WTC11 (cell line): Measurements from ENCODE around the gene SGTA. TPM values are rescaled to one million over a fixed set of nuclear protein-coding genes. Genes with fewer than 3 reads are reported as not detected.

Experiments used
- ATAC-seq: fragments of 200-7000 bp; cut with Tn5 transposase; 2 replicates; pipeline ENCODE4 v1.10.0; 2021; ENCODE audit warnings: mild to moderate bottlenecking, moderate library complexity
- CTCF ChIA-PET: fragments of 300-600 bp; sonication (Branson Sonifier 250); formaldehyde crosslinking; loops from one replicate; lab custom pipeline; 2021; ENCODE audit warnings: antibody characterized with exemption; lab: Charles Lee
- POLR2A ChIA-PET: fragments of 350-600 bp; sonication (Branson Sonifier 250); formaldehyde crosslinking; loops from one replicate; lab custom pipeline; 2021; ENCODE audit warnings: antibody characterized with exemption; lab: Charles Lee
- DNase-seq: peaks from one replicate; pipeline ENCODE4 v3.0.0; 2021; ENCODE audit warnings: low spot score
- H3K27ac Mint-ChIP-seq: 2 replicates; pipeline ENCODE4 v1.8.0; 2021; ENCODE audit warnings: mixed read lengths
- H3K27me3 Mint-ChIP-seq: 2 replicates; pipeline ENCODE4 v1.8.0; 2021; ENCODE audit warnings: low read depth, mild to moderate bottlenecking, moderate library complexity, mixed read lengths
- H3K36me3 Mint-ChIP-seq: 2 replicates; pipeline ENCODE4 v1.8.0; 2021; ENCODE audit warnings: mixed read lengths
- H3K4me1 Mint-ChIP-seq: 2 replicates; pipeline ENCODE4 v1.8.0; 2022; ENCODE audit warnings: mixed read lengths
- H3K4me3 Mint-ChIP-seq: 2 replicates; pipeline ENCODE4 v1.8.0; 2021; ENCODE audit warnings: mild to moderate bottlenecking, moderate library complexity, mixed read lengths
- H3K9me3 Mint-ChIP-seq: 2 replicates; pipeline ENCODE4 v1.8.0; 2021; ENCODE audit warnings: mixed read lengths
- ARID4B ChIP-seq: sonication (generic); formaldehyde crosslinking; IDR thresholded peaks from 2 replicates; pipeline ENCODE4 v1.8.0; 2023; ENCODE audit warnings: missing genetic modification reagents, mild to moderate bottlenecking, borderline replicate concordance
- ATF1 ChIP-seq: sonication (generic); formaldehyde crosslinking; IDR thresholded peaks from 2 replicates; pipeline ENCODE4 v1.8.1; 2023; ENCODE audit warnings: mild to moderate bottlenecking, moderate library complexity, missing genetic modification reagents
- ELF4 ChIP-seq: sonication (generic); formaldehyde crosslinking; IDR thresholded peaks from 2 replicates; pipeline ENCODE4 v1.8.1; 2022; ENCODE audit warnings: low read depth, mild to moderate bottlenecking, moderate library complexity, missing genetic modification reagents
- EMX1 ChIP-seq: fragments of 250-450 bp; sonication (Bioruptor Pico); IDR thresholded peaks from 2 replicates; pipeline ENCODE4 v1.8.0; 2021; ENCODE audit warnings: mild to moderate bottlenecking
- ESRRA ChIP-seq: sonication (generic); formaldehyde crosslinking; IDR thresholded peaks from 2 replicates; pipeline ENCODE4 v1.8.1; 2022; ENCODE audit warnings: mild to moderate bottlenecking, missing genetic modification reagents, borderline replicate concordance
- ETV6 ChIP-seq: sonication (generic); formaldehyde crosslinking; IDR thresholded peaks from 2 replicates; pipeline ENCODE4 v1.8.1; 2022; ENCODE audit warnings: mild to moderate bottlenecking, missing genetic modification reagents
- GRHL2 ChIP-seq: fragments of 250-450 bp; sonication (Bioruptor Pico); IDR thresholded peaks from 2 replicates; pipeline ENCODE4 v1.8.0; 2022; ENCODE audit warnings: mild to moderate bottlenecking, moderate library complexity; ENCODE audit not compliant: insufficient replicate concordance, severe bottlenecking
- MLX ChIP-seq: sonication (generic); formaldehyde crosslinking; IDR thresholded peaks from 2 replicates; pipeline ENCODE4 v1.8.1; 2023; ENCODE audit warnings: mild to moderate bottlenecking, missing genetic modification reagents, moderate library complexity
- NFATC4 ChIP-seq: fragments of 250-450 bp; sonication (Bioruptor Pico); IDR thresholded peaks from 2 replicates; pipeline ENCODE4 v1.9.0; 2021; ENCODE audit warnings: mild to moderate bottlenecking
- NR2C2 ChIP-seq: sonication (generic); formaldehyde crosslinking; IDR thresholded peaks from 2 replicates; pipeline ENCODE4 v1.8.0; 2022; ENCODE audit warnings: mild to moderate bottlenecking, missing genetic modification reagents
- STAT6 ChIP-seq: sonication (generic); formaldehyde crosslinking; conservative IDR thresholded peaks from 2 replicates; pipeline ENCODE4 v1.8.1; 2023; ENCODE audit warnings: mild to moderate bottlenecking, low read depth, missing genetic modification reagents, moderate library complexity
- TEAD4 ChIP-seq: sonication (generic); formaldehyde crosslinking; IDR thresholded peaks from 2 replicates; pipeline ENCODE4 v1.8.0; 2022; ENCODE audit warnings: mild to moderate bottlenecking, missing genetic modification reagents
- ZBTB43 ChIP-seq: sonication (generic); formaldehyde crosslinking; IDR thresholded peaks from 2 replicates; pipeline ENCODE4 v1.8.1; 2023; ENCODE audit warnings: mild to moderate bottlenecking, missing genetic modification reagents
- ZNF121 ChIP-seq: sonication (generic); formaldehyde crosslinking; IDR thresholded peaks from 2 replicates; pipeline ENCODE4 v1.8.0; 2023; ENCODE audit warnings: missing genetic modification reagents
- ZNF671 ChIP-seq: fragments of 250-450 bp; sonication (Bioruptor Pico); IDR thresholded peaks from 2 replicates; pipeline ENCODE4 v1.8.0; 2021; ENCODE audit warnings: mild to moderate bottlenecking
- total RNA-seq: library from RNA; stranded (reverse); gene quantifications from 3 replicates; pipeline ENCODE4 v1.2.3, GENCODE V29; 2021
- TF ChIP-seq, protein P1 (sequence below): sonication (generic); formaldehyde crosslinking; IDR thresholded peaks from 2 replicates; pipeline ENCODE4 v1.8.1; 2022; ENCODE audit warnings: mild to moderate bottlenecking, moderate library complexity, missing genetic modification reagents
- TF ChIP-seq, protein P2 (sequence below): sonication (generic); formaldehyde crosslinking; IDR thresholded peaks from 2 replicates; pipeline ENCODE4 v1.8.0; 2022; ENCODE audit warnings: missing genetic modification reagents
- TF ChIP-seq, protein P3 (sequence below): sonication (generic); formaldehyde crosslinking; IDR thresholded peaks from 2 replicates; pipeline ENCODE4 v1.8.0; 2023; ENCODE audit warnings: missing genetic modification reagents
- TF ChIP-seq, protein P4 (sequence below): fragments of 250-450 bp; sonication (Bioruptor Pico); IDR thresholded peaks from 2 replicates; pipeline ENCODE4 v1.8.0; 2021; ENCODE audit warnings: mild to moderate bottlenecking

SGTA gene
- total RNA-seq, 1 experiment from 2014 or later, result 91.2 TPM

DNA sequence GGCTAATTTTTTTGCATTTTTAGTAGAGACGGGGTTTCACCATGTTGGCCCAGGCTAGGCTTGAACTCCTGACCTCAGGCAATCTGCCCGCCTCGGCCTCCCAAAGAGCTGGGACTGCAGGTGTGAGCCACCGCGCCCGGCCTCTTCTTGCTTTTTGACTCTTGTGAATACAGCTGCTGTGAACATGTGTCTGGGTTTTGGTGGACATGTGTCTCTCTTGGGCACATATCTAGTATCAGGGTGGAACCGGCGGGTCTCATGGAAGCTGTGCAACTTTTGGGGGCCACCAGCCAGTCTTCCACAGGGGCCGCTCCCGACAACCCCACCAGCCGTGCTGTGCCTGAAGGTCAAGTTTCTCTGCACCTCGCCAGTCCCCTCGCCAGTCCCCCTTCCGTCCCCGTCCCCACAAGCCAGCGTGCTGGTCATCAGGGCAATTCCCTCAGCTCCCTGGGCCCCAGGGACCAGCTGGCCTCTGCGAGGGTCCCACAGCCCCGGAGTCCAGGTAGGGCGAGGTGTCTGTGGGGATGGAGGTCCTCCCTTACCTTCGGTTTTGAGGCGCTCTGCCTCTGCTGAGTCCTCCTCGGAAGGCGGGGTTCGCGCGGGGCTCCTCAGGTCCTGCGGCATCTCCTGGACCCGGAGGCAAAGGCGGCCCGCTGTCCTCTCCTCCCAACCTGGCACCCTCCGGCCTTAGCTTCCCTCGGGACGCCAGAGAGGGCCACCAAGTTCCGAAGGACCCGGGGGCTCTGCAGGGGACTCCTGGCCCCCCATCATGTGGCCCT, 16.3 kb downstream of the SGTA start (continued):
- TF ChIP-seq, protein P1, sequence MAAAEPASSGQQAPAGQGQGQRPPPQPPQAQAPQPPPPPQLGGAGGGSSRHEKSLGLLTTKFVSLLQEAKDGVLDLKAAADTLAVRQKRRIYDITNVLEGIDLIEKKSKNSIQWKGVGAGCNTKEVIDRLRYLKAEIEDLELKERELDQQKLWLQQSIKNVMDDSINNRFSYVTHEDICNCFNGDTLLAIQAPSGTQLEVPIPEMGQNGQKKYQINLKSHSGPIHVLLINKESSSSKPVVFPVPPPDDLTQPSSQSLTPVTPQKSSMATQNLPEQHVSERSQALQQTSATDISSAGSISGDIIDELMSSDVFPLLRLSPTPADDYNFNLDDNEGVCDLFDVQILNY (CRISPR knock-in tag), result no peak
- TF ChIP-seq ZNF671 (CRISPR knock-in tag), result no peak
- TF ChIP-seq ARID4B (CRISPR knock-in tag), result no peak
- no peak for TF ChIP-seq NR2C2 (CRISPR knock-in tag)
- TF ChIP-seq ETV6, result no peak
- TF ChIP-seq GRHL2, result no peak

- H3K36me3 Mint-ChIP-seq, result peaks cover 20% of the 10 kb centered on the region; the same call in 1 of the 2 replicates
- H3K9me3 Mint-ChIP-seq, result no peaks in the 10 kb centered on the region
- no peaks in the 10 kb centered on the region for H3K27me3 Mint-ChIP-seq
- TF ChIP-seq, protein P2, sequence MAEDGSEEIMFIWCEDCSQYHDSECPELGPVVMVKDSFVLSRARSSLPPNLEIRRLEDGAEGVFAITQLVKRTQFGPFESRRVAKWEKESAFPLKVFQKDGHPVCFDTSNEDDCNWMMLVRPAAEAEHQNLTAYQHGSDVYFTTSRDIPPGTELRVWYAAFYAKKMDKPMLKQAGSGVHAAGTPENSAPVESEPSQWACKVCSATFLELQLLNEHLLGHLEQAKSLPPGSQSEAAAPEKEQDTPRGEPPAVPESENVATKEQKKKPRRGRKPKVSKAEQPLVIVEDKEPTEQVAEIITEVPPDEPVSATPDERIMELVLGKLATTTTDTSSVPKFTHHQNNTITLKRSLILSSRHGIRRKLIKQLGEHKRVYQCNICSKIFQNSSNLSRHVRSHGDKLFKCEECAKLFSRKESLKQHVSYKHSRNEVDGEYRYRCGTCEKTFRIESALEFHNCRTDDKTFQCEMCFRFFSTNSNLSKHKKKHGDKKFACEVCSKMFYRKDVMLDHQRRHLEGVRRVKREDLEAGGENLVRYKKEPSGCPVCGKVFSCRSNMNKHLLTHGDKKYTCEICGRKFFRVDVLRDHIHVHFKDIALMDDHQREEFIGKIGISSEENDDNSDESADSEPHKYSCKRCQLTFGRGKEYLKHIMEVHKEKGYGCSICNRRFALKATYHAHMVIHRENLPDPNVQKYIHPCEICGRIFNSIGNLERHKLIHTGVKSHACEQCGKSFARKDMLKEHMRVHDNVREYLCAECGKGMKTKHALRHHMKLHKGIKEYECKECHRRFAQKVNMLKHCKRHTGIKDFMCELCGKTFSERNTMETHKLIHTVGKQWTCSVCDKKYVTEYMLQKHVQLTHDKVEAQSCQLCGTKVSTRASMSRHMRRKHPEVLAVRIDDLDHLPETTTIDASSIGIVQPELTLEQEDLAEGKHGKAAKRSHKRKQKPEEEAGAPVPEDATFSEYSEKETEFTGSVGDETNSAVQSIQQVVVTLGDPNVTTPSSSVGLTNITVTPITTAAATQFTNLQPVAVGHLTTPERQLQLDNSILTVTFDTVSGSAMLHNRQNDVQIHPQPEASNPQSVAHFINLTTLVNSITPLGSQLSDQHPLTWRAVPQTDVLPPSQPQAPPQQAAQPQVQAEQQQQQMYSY (CRISPR knock-in tag), result no peak
- TF ChIP-seq, protein P3, sequence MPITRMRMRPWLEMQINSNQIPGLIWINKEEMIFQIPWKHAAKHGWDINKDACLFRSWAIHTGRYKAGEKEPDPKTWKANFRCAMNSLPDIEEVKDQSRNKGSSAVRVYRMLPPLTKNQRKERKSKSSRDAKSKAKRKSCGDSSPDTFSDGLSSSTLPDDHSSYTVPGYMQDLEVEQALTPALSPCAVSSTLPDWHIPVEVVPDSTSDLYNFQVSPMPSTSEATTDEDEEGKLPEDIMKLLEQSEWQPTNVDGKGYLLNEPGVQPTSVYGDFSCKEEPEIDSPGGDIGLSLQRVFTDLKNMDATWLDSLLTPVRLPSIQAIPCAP (CRISPR knock-in tag), result no peak
- TF ChIP-seq STAT6 (no peak), EMX1 (CRISPR knock-in tag) (no peak), ESRRA (no peak), TEAD4 (CRISPR knock-in tag) (no peak), ATF1 (CRISPR knock-in tag) (no peak), MLX (CRISPR knock-in tag) (no peak), NR2C2 (CRISPR knock-in tag) (no peak), ELF4 (CRISPR knock-in tag) (no peak), NFATC4 (CRISPR knock-in tag) (no peak), ETV6 (no peak), ZBTB43 (CRISPR knock-in tag) (no peak), ZNF121 (CRISPR knock-in tag) (no peak)
- TF ChIP-seq, protein P4, sequence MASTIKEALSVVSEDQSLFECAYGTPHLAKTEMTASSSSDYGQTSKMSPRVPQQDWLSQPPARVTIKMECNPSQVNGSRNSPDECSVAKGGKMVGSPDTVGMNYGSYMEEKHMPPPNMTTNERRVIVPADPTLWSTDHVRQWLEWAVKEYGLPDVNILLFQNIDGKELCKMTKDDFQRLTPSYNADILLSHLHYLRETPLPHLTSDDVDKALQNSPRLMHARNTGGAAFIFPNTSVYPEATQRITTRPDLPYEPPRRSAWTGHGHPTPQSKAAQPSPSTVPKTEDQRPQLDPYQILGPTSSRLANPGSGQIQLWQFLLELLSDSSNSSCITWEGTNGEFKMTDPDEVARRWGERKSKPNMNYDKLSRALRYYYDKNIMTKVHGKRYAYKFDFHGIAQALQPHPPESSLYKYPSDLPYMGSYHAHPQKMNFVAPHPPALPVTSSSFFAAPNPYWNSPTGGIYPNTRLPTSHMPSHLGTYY (CRISPR knock-in tag), result no peak
- no peak for ATAC-seq
- H3K27ac Mint-ChIP-seq, result no peak overlapping the region
- H3K4me3 Mint-ChIP-seq, result no peak overlapping the region
- ChIA-PET CTCF (no interaction called here), POLR2A (no interaction called here)
- H3K4me1 Mint-ChIP-seq, result no peaks in the 10 kb centered on the region
- DNase-seq, result no peak
Observed at GRCh38 chr19:2765376-2765775, 17.7 kb downstream of the SGTA start.
